ENCODE data around the gene COLEC12. TPM values are rescaled to one million over a fixed set of nuclear protein-coding genes. Genes with fewer than 3 reads are reported as not detected.

Gene COLEC12
- total and polyA plus RNA-seq, 9 donors, result 0.78 to 20.7 (median 5.9) TPM

- Histone ChIP-seq H3K4me3 (no peak overlapping the region), H3K27me3 (no peaks in the 10 kb centered on the region), H3K27ac (no peak overlapping the region), H3K4me1 (ENCODE audit: insufficient read depth) (no peaks in the 10 kb centered on the region), H3K36me3 (no peaks in the 10 kb centered on the region), H3K9me3 (no peaks in the 10 kb centered on the region)
- DNase-seq, result no peak
- no peak for TF ChIP-seq EP300 (IDR thresholded peaks at IDR 0.05)
- TF ChIP-seq POLR2A (IDR thresholded peaks at IDR 0.05), result no peak
- TF ChIP-seq CTCF (IDR thresholded peaks at IDR 0.05), result no peak
- 34 to 49% (median 37%) methylated on average over 2 of the region's 2 CpGs for WGBS, 3 donors
- intact Hi-C loops (cut with DNase I), result no loop called here
Measured at GRCh38 chr18:364256-364826, 136.2 kb downstream of the COLEC12 start.

- 45 to 55% (median 55%) methylated on average over 11 of the region's 11 CpGs for WGBS, 3 donors
- Histone ChIP-seq H3K4me3 (no peak overlapping the region), H3K36me3 (no peaks in the 10 kb centered on the region), H3K27me3 (no peaks in the 10 kb centered on the region), H3K4me1 (ENCODE audit: insufficient read depth) (no peaks in the 10 kb centered on the region), H3K27ac (no peak overlapping the region), H3K9me3 (no peaks in the 10 kb centered on the region)
- intact Hi-C loops (cut with DNase I), result no loop called here
- TF ChIP-seq POLR2A (IDR thresholded peaks at IDR 0.05) (no peak), CTCF (IDR thresholded peaks at IDR 0.05) (no peak), EP300 (IDR thresholded peaks at IDR 0.05) (no peak)
- DNase-seq, result no peak
Measured at GRCh38 chr18:363301-364085, 137.0 kb downstream of the COLEC12 start.

DNA sequence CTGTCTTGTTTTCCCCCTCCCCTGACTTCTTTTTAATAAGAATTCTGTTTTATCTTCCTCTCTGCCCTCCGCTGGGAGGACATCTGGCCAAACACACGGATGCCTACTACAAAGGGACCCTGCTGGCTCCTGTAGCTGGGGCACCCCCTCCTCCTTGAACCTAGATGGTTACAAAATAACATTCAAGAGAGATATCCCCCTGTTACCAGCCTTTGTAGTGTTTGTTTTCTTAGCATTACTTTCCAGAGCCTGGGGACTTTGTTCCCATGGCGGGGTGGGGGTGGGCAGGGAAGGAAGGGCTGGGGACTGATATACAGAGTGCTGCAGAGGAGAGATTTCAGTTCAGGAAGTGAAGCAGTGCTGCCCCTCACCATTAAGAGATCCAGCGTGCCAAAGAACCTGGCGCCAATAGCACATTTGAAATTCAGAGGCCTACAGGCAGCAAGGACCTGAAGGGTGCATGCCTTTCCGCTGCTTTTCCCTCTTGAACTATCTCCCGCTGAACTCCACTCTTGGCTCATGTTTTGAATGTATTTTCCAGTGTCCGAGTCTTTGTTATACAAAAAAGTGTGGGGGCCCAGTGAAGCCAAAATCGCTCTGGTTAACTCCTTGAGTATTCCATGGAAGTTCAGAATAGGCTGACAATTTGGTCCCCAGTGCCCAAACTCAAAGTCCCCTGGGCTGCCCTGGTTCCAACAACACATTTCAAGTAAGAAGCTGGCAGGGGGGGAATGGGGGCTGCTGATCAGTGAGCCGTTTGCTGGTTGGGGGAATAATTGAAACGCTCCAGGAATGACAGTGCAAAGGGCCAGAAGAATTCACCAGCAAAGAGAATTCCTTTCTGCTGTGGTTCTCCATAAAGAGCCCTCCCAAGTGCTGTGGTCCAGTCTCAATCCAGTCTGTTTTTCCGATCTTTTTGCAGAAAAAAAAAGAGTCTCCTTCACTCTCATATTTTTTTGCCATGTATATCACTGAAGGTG is 137.9 kb downstream of the COLEC12 start:
- H3K27ac ChIP-seq, result no peak overlapping the region
- no peak overlapping the region for H3K4me3 ChIP-seq
- H3K36me3 ChIP-seq, result no peaks in the 10 kb centered on the region
- 66 to 75% (median 74%) methylated on average over 12 of the region's 12 CpGs for WGBS, 3 donors
- intact Hi-C loops (cut with DNase I), result no loop called here
- no peaks in the 10 kb centered on the region for H3K9me3 ChIP-seq
- TF ChIP-seq POLR2A (IDR thresholded peaks at IDR 0.05), result no peak
- no peaks in the 10 kb centered on the region for H3K27me3 ChIP-seq
- no peaks in the 10 kb centered on the region for H3K4me1 ChIP-seq (ENCODE audit: insufficient read depth)
- DNase-seq, result no peak

- no peaks in the 10 kb centered on the region for H3K9me3 ChIP-seq
- 76 to 80% (median 76%) methylated on average over 7 of the region's 7 CpGs for WGBS, 3 donors
- no peak for TF ChIP-seq EP300 (IDR thresholded peaks at IDR 0.05)
- no peak for TF ChIP-seq POLR2A (IDR thresholded peaks at IDR 0.05)
- TF ChIP-seq CTCF (IDR thresholded peaks at IDR 0.05), result no peak
- H3K27ac ChIP-seq, result no peak overlapping the region
- no peaks in the 10 kb centered on the region for H3K36me3 ChIP-seq
- intact Hi-C loops (cut with DNase I), result no loop called here
- no peaks in the 10 kb centered on the region for H3K27me3 ChIP-seq
- H3K4me3 ChIP-seq, result no peak overlapping the region
- H3K4me1 ChIP-seq (ENCODE audit: insufficient read depth), result no peaks in the 10 kb centered on the region
- peak in 1 of 5 donors; percentile 31 for DNase-seq
Measured at GRCh38 chr18:361941-362310, 138.6 kb downstream of the COLEC12 start.
